ENCODE measurements around the gene PPARA. TPM values are rescaled to one million over a fixed set of nuclear protein-coding genes. Genes with fewer than 3 reads are reported as not detected.

PPARA gene
- total and polyA plus RNA-seq, 2 experiments from 2014 or later = 8.7 to 14.4 TPM

DNA sequence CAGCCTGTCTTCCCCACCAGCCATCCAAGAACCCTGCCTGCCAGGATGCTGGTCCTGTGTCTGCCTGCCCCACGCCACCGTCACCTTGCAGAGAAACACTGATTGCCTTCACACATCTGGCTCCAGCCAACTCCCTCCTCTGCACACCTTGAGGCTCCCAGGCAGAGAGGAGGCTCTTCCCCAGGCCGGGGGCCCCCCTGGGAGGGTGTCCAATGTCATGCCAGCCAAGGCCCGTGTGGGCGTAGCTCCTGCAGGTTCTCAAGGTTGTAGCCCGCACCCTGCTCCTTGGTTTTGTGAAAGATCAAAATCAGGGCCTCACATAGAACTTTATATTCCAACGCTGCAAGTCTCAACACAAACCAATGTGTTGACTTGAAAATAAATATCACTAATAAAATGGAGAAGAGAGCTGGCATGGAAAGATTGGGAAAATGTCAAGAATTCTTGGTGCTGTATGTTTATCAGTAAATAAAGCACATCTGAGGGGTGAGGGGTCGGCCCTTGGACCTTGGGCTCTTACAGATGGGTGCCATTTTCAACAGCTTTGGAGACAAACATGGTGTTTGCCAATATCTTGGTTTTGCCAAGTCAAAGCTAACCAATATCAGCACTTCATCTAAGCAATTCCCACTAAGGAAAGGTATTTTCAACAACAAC is 6.7 kb upstream of the PPARA start:
- no peak for TF ChIP-seq EZH2phosphoT487 (IDR thresholded peaks at IDR 0.05; ENCODE audit: insufficient read depth, low read depth)
- no peak for TF ChIP-seq EZH2 (IDR thresholded peaks at IDR 0.05; ENCODE audit: insufficient read depth, poor library complexity, severe bottlenecking)
- H3K36me3 ChIP-seq (ENCODE audit: low read depth) = no peaks in the 10 kb centered on the region
- 0 out of 2 replicates have a peak, but pooled peaks cover 6% of the 10 kb centered on the region for H3K27me3 ChIP-seq (replicated peaks; ENCODE audit: insufficient read depth)
- no peaks in the 10 kb centered on the region for H3K4me1 ChIP-seq (ENCODE audit: insufficient read depth)
- H3K27ac ChIP-seq = no peak overlapping the region
- H3K79me2 ChIP-seq (ENCODE audit: insufficient read depth) = no peaks in the 10 kb centered on the region
- H3K9me2 ChIP-seq (ENCODE audit: insufficient read depth) = no peaks in the 10 kb centered on the region
- no peaks in the 10 kb centered on the region for H3K9me3 ChIP-seq (ENCODE audit: low read depth)
- H3K9ac ChIP-seq = no peak overlapping the region
- no peaks in the 10 kb centered on the region for H4K20me1 ChIP-seq (ENCODE audit: insufficient read depth)
- H3K4me3 ChIP-seq = no peak overlapping the region
- H3F3A ChIP-seq (ENCODE audit: insufficient read depth) = no peaks in the 10 kb centered on the region
- H2AFZ ChIP-seq = no peak overlapping the region
- DNase-seq = no peak
- 63 to 64% methylated on average over 8 of the region's 8 CpGs for WGBS, 2 experiments (ENCODE audit: low coverage in 1 of 2, low lambda C conversion rate in 2 of 2, missing lambda C conversion rate in 2 of 2)
- in situ Hi-C loops (cut with MboI) = loop anchor here (25.0 kb wide), 1 partner anchor 394 kb away; the partner anchor contains the start of gene CELSR1
- H3K4me2 ChIP-seq (ENCODE audit: unreplicated experiment) = no peak overlapping the region

DNA sequence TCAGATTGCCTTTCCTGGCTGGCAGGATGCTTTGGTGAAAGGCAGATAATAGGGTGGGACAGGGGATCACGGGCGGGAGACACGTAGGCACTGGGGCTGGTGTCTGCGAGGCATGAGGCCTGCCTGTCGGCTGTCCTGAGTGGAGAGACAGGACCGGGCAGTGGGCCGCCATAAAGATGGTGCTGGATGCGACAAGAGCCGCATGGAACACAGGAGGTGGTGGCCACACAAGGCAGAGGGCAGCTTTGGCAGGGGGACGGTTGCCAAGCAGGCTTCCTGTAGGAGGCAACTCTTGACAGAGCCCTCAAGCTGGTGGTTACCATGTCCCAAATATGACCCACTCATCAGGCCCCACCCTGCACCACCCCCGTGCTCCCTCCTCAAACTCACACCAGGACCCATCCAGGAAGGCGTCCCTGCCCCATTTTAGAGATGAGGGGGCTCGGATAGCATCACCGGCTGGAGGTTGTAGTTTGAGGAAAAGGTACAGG is 4.9 kb upstream of the PPARA start:
- 0 out of 2 replicates have a peak, but pooled peaks cover 6% of the 10 kb centered on the region for H3K27me3 ChIP-seq (replicated peaks; ENCODE audit: insufficient read depth)
- no peak overlapping the region for H3K4me2 ChIP-seq (ENCODE audit: unreplicated experiment)
- no peaks in the 10 kb centered on the region for H3F3A ChIP-seq (ENCODE audit: insufficient read depth)
- H3K27ac ChIP-seq = no peak overlapping the region
- 83 to 88% methylated on average over 11 to 14 of the region's 14 CpGs for WGBS, 2 experiments (ENCODE audit: low coverage in 1 of 2, low lambda C conversion rate in 2 of 2, missing lambda C conversion rate in 2 of 2)
- no peak overlapping the region for H2AFZ ChIP-seq
- H3K4me3 ChIP-seq = no peak overlapping the region
- DNase-seq = no peak
- no peaks in the 10 kb centered on the region for H3K4me1 ChIP-seq (ENCODE audit: insufficient read depth)
- no peak for TF ChIP-seq EZH2 (IDR thresholded peaks at IDR 0.05; ENCODE audit: insufficient read depth, poor library complexity, severe bottlenecking)
- TF ChIP-seq EZH2phosphoT487 (IDR thresholded peaks at IDR 0.05; ENCODE audit: insufficient read depth, low read depth) = no peak
- in situ Hi-C loops (cut with MboI) = loop anchor here (25.0 kb wide), 1 partner anchor 392 kb away; the partner anchor contains the start of gene CELSR1
- no peaks in the 10 kb centered on the region for H3K36me3 ChIP-seq (ENCODE audit: low read depth)
- H3K9me2 ChIP-seq (ENCODE audit: insufficient read depth) = no peaks in the 10 kb centered on the region
- H4K20me1 ChIP-seq (ENCODE audit: insufficient read depth) = no peaks in the 10 kb centered on the region
- H3K9me3 ChIP-seq (ENCODE audit: low read depth) = no peaks in the 10 kb centered on the region
- H3K79me2 ChIP-seq (ENCODE audit: insufficient read depth) = no peaks in the 10 kb centered on the region
- H3K9ac ChIP-seq = no peak overlapping the region

DNA sequence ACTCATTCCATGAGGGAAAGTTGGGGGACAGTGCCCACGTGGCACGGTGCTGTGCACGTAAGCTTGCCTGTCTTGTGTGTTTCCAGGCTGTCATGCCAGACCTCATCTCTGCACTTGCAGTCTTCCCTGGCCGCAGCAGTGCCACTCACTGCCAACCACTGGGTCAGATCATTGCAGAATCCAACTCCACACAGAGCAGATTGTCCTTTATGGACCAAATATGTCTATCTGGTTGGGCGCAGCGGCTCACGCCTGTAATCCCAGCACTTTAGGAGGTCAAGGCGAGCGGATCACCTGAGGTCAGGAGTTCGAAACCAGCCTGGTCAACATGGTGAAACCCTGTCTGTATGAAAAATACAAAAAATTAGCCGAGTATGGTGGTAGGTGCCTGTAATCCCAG is 4.4 kb upstream of the PPARA start:
- no peaks in the 10 kb centered on the region for H4K20me1 ChIP-seq (ENCODE audit: insufficient read depth)
- no peaks in the 10 kb centered on the region for H3K9me2 ChIP-seq (ENCODE audit: insufficient read depth)
- no peak overlapping the region for H3K9ac ChIP-seq
- 0 out of 2 replicates have a peak, but pooled peaks cover 6% of the 10 kb centered on the region for H3K27me3 ChIP-seq (replicated peaks; ENCODE audit: insufficient read depth)
- no peak for TF ChIP-seq EZH2phosphoT487 (IDR thresholded peaks at IDR 0.05; ENCODE audit: insufficient read depth, low read depth)
- TF ChIP-seq EZH2 (IDR thresholded peaks at IDR 0.05; ENCODE audit: insufficient read depth, poor library complexity, severe bottlenecking) = no peak
- no peaks in the 10 kb centered on the region for H3K9me3 ChIP-seq (ENCODE audit: low read depth)
- no peaks in the 10 kb centered on the region for H3F3A ChIP-seq (ENCODE audit: insufficient read depth)
- no peak overlapping the region for H2AFZ ChIP-seq
- no peaks in the 10 kb centered on the region for H3K4me1 ChIP-seq (ENCODE audit: insufficient read depth)
- in situ Hi-C loops (cut with MboI) = loop anchor here (25.0 kb wide), 1 partner anchor 391 kb away; the partner anchor contains the start of gene CELSR1
- H3K4me3 ChIP-seq = no peak overlapping the region
- no peak overlapping the region for H3K4me2 ChIP-seq (ENCODE audit: unreplicated experiment)
- WGBS, 2 experiments (ENCODE audit: low coverage in 1 of 2, low lambda C conversion rate in 2 of 2, missing lambda C conversion rate in 2 of 2) = 83 to 85% methylated on average over 11 of the region's 11 CpGs
- DNase-seq = no peak
- H3K36me3 ChIP-seq (ENCODE audit: low read depth) = no peaks in the 10 kb centered on the region
- H3K27ac ChIP-seq = no peak overlapping the region
- no peaks in the 10 kb centered on the region for H3K79me2 ChIP-seq (ENCODE audit: insufficient read depth)

DNA sequence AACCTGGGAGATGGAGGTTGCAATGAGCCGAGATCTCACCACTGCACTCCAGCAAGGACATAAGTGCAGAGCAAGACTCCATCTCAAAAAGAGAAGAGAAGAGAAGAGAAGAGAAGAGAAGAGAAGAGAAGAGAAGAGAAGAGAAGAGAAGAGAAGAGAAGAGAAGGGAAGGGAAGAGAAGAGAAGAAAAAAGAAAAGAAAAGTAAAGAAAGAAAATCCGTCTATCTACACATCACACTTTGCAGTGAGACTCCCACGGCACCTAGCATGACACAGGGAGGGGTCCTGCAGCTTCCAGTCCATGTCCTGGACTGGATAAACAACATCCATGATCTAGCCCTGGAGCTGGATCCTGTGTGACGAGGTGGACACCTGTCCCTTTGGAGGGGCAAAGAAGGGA is 4.0 kb upstream of the PPARA start:
- in situ Hi-C loops (cut with MboI) = loop anchor here (25.0 kb wide), 1 partner anchor 391 kb away; the partner anchor contains the start of gene CELSR1
- no peak for DNase-seq
- no peak overlapping the region for H3K27ac ChIP-seq
- H3K4me3 ChIP-seq = no peak overlapping the region
- peaks cover under 1% of the 10 kb centered on the region; the same call in 1 of the 2 replicates for H3K79me2 ChIP-seq (ENCODE audit: insufficient read depth)
- TF ChIP-seq EZH2phosphoT487 (IDR thresholded peaks at IDR 0.05; ENCODE audit: insufficient read depth, low read depth) = no peak
- H4K20me1 ChIP-seq (ENCODE audit: insufficient read depth) = no peaks in the 10 kb centered on the region
- 0 out of 2 replicates have a peak, but pooled peaks cover 6% of the 10 kb centered on the region for H3K27me3 ChIP-seq (replicated peaks; ENCODE audit: insufficient read depth)
- no peak overlapping the region for H2AFZ ChIP-seq
- no peaks in the 10 kb centered on the region for H3K9me2 ChIP-seq (ENCODE audit: insufficient read depth)
- H3F3A ChIP-seq (ENCODE audit: insufficient read depth) = no peaks in the 10 kb centered on the region
- whole genome bisulfite sequencing, 2 experiments (ENCODE audit: low coverage in 1 of 2, low lambda C conversion rate in 2 of 2, missing lambda C conversion rate in 2 of 2) = 72 to 80% methylated on average over 4 of the region's 4 CpGs
- no peak overlapping the region for H3K4me2 ChIP-seq (ENCODE audit: unreplicated experiment)
- H3K9me3 ChIP-seq (ENCODE audit: low read depth) = no peaks in the 10 kb centered on the region
- H3K36me3 ChIP-seq (ENCODE audit: low read depth) = no peaks in the 10 kb centered on the region
- H3K4me1 ChIP-seq (ENCODE audit: insufficient read depth) = no peaks in the 10 kb centered on the region
- no peak overlapping the region for H3K9ac ChIP-seq

Data from GM23248 (cell line).